Thoracic aorta (tissue), 2 donors: Measurements from ENCODE around the gene RRM2. TPM values are rescaled to one million over a fixed set of nuclear protein-coding genes. Genes with fewer than 3 reads are reported as not detected.

Experiments
- ATAC-seq: fragments of 150-250 bp; one replicate; pipeline ENCODE4 v1.8.0; 2017; ENCODE audit warnings: low read depth; ENCODE audit not compliant: insufficient number of reproducible peaks, low FRiP score
- DNase-seq: peaks from one replicate; pipeline ENCODE4 v3.0.0-alpha.2; 2020; ENCODE audit warnings: low spot score
- H3K27ac ChIP-seq, 2 donors: fragments of 200-600 bp; sonication (generic); 1 replicate in 1 of 2; 2 replicates in 1 of 2; pipeline ENCODE4 v1.5.1; 2016; ENCODE audit warnings: mild to moderate bottlenecking in 2 of 2, moderate library complexity in 2 of 2
- H3K27me3 ChIP-seq: fragments of 200-600 bp; sonication (generic); replicated peaks from 2 replicates; pipeline ENCODE4 v1.6.0; 2016; ENCODE audit warnings: mild to moderate bottlenecking; ENCODE audit not compliant: insufficient read depth
- H3K36me3 ChIP-seq: fragments of 200-600 bp; sonication (generic); one replicate; pipeline ENCODE4 v1.5.1; 2016
- H3K4me1 ChIP-seq, 2 donors: fragments of 200-600 bp; sonication (generic); 1 replicate in 1 of 2; 2 replicates in 1 of 2; pipeline versions ENCODE4 v1.5.1 to v1.6.0; 2016; ENCODE audit warnings: low read depth in 2 of 2, mild to moderate bottlenecking in 1 of 2; ENCODE audit not compliant: control insufficient read depth in 1 of 2
- H3K4me3 ChIP-seq: fragments of 200-600 bp; sonication (generic); 2 replicates; pipeline ENCODE4 v1.5.1; 2016; ENCODE audit warnings: mild to moderate bottlenecking
- H3K9me3 ChIP-seq: fragments of 200-600 bp; sonication (generic); 2 replicates; pipeline ENCODE4 v1.5.1; 2016
- CTCF ChIP-seq: fragments of 200-600 bp; sonication (generic); IDR thresholded peaks from one replicate; pipeline ENCODE4 v1.5.1; 2019; ENCODE audit warnings: antibody characterized with exemption
- total RNA-seq, 2 donors: library from RNA; depleted of rRNA; stranded (reverse); fragments of >200 nt; gene quantifications; one replicate each; pipeline versions ENCODE4 v1.1.0 to v1.2.3, GENCODE V29; 2016

RRM2 gene
- total RNA-seq, 2 donors from 2014 or later: 0.92 to 1.2 TPM

GRCh38 chr2:10094271-10094814 is 28.2 kb upstream of the RRM2 start:
- no peaks in the 10 kb centered on the region for H3K36me3 ChIP-seq
- H3K4me1 ChIP-seq: no peaks in the 10 kb centered on the region
- TF ChIP-seq CTCF: no peak
- ATAC-seq (no peak), DNase-seq (no peak)
- H3K9me3 ChIP-seq: no peaks in the 10 kb centered on the region
- H3K4me3 ChIP-seq: no peak overlapping the region
- H3K27ac ChIP-seq: no peak overlapping the region
- H3K27me3 ChIP-seq: no peaks in the 10 kb centered on the region

- DNase-seq (no peak), ATAC-seq (no peak)
- TF ChIP-seq CTCF: no peak
- Histone ChIP-seq H3K4me1 (no peaks in the 10 kb centered on the region), H3K4me3 (no peak overlapping the region), H3K36me3 (no peaks in the 10 kb centered on the region), H3K27me3 (no peaks in the 10 kb centered on the region), H3K9me3 (no peaks in the 10 kb centered on the region), H3K27ac (no peak overlapping the region)
Observed at GRCh38 chr2:10095175-10095574, 27.4 kb upstream of the RRM2 start.

- Histone ChIP-seq H3K4me1 (no peaks in the 10 kb centered on the region), H3K9me3 (no peaks in the 10 kb centered on the region), H3K36me3 (no peaks in the 10 kb centered on the region), H3K4me3 (no peak overlapping the region), H3K27me3 (no peaks in the 10 kb centered on the region), H3K27ac (no peak overlapping the region)
- DNase-seq: no peak
- no peak for TF ChIP-seq CTCF
- no peak for ATAC-seq
Observed at GRCh38 chr2:10096641-10097040, 25.9 kb upstream of the RRM2 start.

GRCh38 chr2:10097352-10098148 is 25.0 kb upstream of the RRM2 start:
- no peak for DNase-seq
- H3K27me3 ChIP-seq: no peaks in the 10 kb centered on the region
- no peaks in the 10 kb centered on the region for H3K4me1 ChIP-seq
- H3K27ac ChIP-seq: no peak overlapping the region
- H3K9me3 ChIP-seq: no peaks in the 10 kb centered on the region
- no peaks in the 10 kb centered on the region for H3K36me3 ChIP-seq
- TF ChIP-seq CTCF: peak; percentile 93
- H3K4me3 ChIP-seq: no peak overlapping the region
- peak; percentile 78 for ATAC-seq

- H3K4me3 ChIP-seq: no peak overlapping the region
- ATAC-seq (no peak), DNase-seq (no peak)
- H3K27ac ChIP-seq: no peak overlapping the region
- H3K9me3 ChIP-seq: no peaks in the 10 kb centered on the region
- H3K36me3 ChIP-seq: no peaks in the 10 kb centered on the region
- no peaks in the 10 kb centered on the region for H3K27me3 ChIP-seq
- no peak for TF ChIP-seq CTCF
- H3K4me1 ChIP-seq: no peaks in the 10 kb centered on the region
Observed at GRCh38 chr2:10101491-10101890, 21.0 kb upstream of the RRM2 start.
